Stimulated activated CD8-positive, alpha-beta memory T cell treated with anti-CD3 and anti-CD28 coated beads, Interleukin-7, amount 100 ng/mL, for 48 hours (primary cell): ENCODE data around the gene USP7.
"Not testable (repeated sequence)": the region's sequence is repeated elsewhere in the genome, so short reads cannot be mapped to it uniquely, and the experiment has no call there.

Experiments
- DNase-seq, 2 donors: peaks; one replicate each; pipeline ENCODE4 v3.0.0-alpha.2; 2020; ENCODE audit warnings: low read depth in 1 of 2; ENCODE audit errors: extremely low read depth in 1 of 2

The USP7 gene

GRCh38 chr16:8975039-8975438 lies 11.3 kb upstream of the USP7 start:
- DNase-seq, result no peak

- DNase-seq, result no peak
Measured at GRCh38 chr16:8972843-8973586, 9.3 kb upstream of the USP7 start.

- no peak for DNase-seq
Measured at GRCh38 chr16:8971416-8971815, 7.7 kb upstream of the USP7 start.

GRCh38 chr16:8969202-8969897 lies 5.6 kb upstream of the USP7 start:
- not testable (repeated sequence) for DNase-seq

GRCh38 chr16:8968054-8968453 lies 4.3 kb upstream of the USP7 start:
- not testable (repeated sequence) for DNase-seq

GRCh38 chr16:8967132-8967821 lies 3.6 kb upstream of the USP7 start:
- DNase-seq, result no peak

GRCh38 chr16:8966817-8967131 lies 3.1 kb upstream of the USP7 start:
- no peak for DNase-seq

GRCh38 chr16:8964462-8964861 lies 756 bp upstream of the USP7 start:
- DNase-seq, result no peak

- no peak for DNase-seq
Measured at GRCh38 chr16:8963010-8963820, 491 bp downstream of the USP7 start.

- no peak for DNase-seq
Measured at GRCh38 chr16:8962393-8963009, 1.2 kb downstream of the USP7 start.

GRCh38 chr16:8961811-8962390 lies 1.8 kb downstream of the USP7 start:
- no peak for DNase-seq

GRCh38 chr16:8960788-8961109 lies 3.0 kb downstream of the USP7 start:
- DNase-seq, result no peak

GRCh38 chr16:8959921-8960787 lies 3.6 kb downstream of the USP7 start:
- DNase-seq, result no peak

GRCh38 chr16:8958344-8959167 lies 5.2 kb downstream of the USP7 start:
- no peak for DNase-seq

- no peak for DNase-seq
Measured at GRCh38 chr16:8957509-8958157, 6.1 kb downstream of the USP7 start.

- no peak for DNase-seq
Measured at GRCh38 chr16:8957063-8957397, 6.7 kb downstream of the USP7 start.

- no peak for DNase-seq
Measured at GRCh38 chr16:8956265-8957062, 7.2 kb downstream of the USP7 start.

GRCh38 chr16:8955828-8956227 lies 7.9 kb downstream of the USP7 start:
- DNase-seq, result no peak
